NCI-H146 treated with DMSO at 0.1 percent for 48 hours (cell line): Measurements from ENCODE around the gene NXF2.
"Not testable (repeated sequence)": the region's sequence is repeated elsewhere in the genome, so short reads cannot be mapped to it uniquely, and the experiment has no call there.

ENCODE experiments used
- DNase-seq: peaks from one replicate; lab custom pipeline; 2025; ENCODE audit not compliant: unreplicated experiment; lab: John Stamatoyannopoulos, UW

The NXF2 gene

GRCh38 chrX:102246893-102247292 is at the start of gene NXF2:
TSS of gene NXF2 (plus strand) at chrX:102247167. CDS start at chrX:102307079, 59,912 bp downstream.
- DNase-seq = not testable (repeated sequence)

- not testable (repeated sequence) for DNase-seq
Measured at GRCh38 chrX:102207940-102208339, 39.0 kb upstream of the NXF2 start.

GRCh38 chrX:102214986-102215385 is 32.0 kb upstream of the NXF2 start, which contains the start of gene TCP11X1:
TSS of gene TCP11X1 (plus strand) at chrX:102215301.
- DNase-seq = not testable (repeated sequence)

GRCh38 chrX:102216497-102216896 is 30.5 kb upstream of the NXF2 start:
- not testable (repeated sequence) for DNase-seq

GRCh38 chrX:102235678-102236077 is 11.3 kb upstream of the NXF2 start:
- DNase-seq = not testable (repeated sequence)

GRCh38 chrX:102240265-102240664 is 6.7 kb upstream of the NXF2 start:
- not testable (repeated sequence) for DNase-seq

- not testable (repeated sequence) for DNase-seq
Measured at GRCh38 chrX:102272231-102272630, 25.3 kb downstream of the NXF2 start.

- no peak for DNase-seq
Measured at GRCh38 chrX:102338162-102338561, 91.2 kb downstream of the NXF2 start.

- DNase-seq = no peak
Measured at GRCh38 chrX:102339312-102340298, 92.6 kb downstream of the NXF2 start.

GRCh38 chrX:102341867-102342266 is 94.9 kb downstream of the NXF2 start:
- no peak for DNase-seq

GRCh38 chrX:102345916-102346315 is 98.9 kb downstream of the NXF2 start:
- no peak for DNase-seq
